SIG-M5 treated with dmso at 0.1 percent for 504 hours (cell line): Measurements from ENCODE around the gene LTBP3.

Experiments used
- DNase-seq: peaks from one replicate; lab custom pipeline; 2025; ENCODE audit not compliant: unreplicated experiment; lab: John Stamatoyannopoulos, UW

LTBP3 gene

GRCh38 chr11:65555693-65556231, 2.4 kb downstream of the LTBP3 start:
- no peak for DNase-seq

GRCh38 chr11:65554842-65555430, 3.2 kb downstream of the LTBP3 start:
- no peak for DNase-seq

GRCh38 chr11:65554057-65554818, 3.9 kb downstream of the LTBP3 start:
- no peak for DNase-seq

GRCh38 chr11:65553301-65554001, 4.7 kb downstream of the LTBP3 start:
- peak; percentile 26 for DNase-seq

DNA sequence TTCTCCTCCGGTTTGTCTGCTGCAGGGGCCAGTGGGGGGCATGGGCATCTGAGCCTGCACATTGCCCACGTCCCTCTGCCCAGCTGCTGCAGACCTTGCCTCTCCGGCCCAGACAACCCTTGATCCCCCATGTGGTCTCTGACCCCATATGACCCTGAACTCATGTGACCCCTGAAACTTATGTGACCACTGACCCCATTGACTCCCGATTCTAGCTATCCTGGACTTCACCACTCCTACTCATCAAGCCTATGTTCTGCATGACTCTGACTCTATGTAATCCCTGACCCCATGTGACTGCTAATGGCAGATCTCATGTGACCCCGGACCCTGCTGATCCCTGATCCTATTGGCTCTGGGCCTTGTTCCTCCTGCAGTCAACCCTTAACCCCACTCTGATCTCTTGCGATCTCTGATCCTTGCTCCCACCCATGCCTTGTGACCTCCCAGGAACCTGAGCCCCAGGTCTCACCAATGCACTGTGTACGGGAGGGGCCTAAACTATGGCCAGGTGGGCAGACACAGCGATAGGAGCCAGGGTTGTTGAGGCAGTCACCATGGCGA, 5.7 kb downstream of the LTBP3 start:
- DNase-seq, result no peak

- DNase-seq, result peak; percentile 60
These were observed 6.4 kb downstream of the LTBP3 start for GRCh38 chr11:65551572-65552387.

DNA sequence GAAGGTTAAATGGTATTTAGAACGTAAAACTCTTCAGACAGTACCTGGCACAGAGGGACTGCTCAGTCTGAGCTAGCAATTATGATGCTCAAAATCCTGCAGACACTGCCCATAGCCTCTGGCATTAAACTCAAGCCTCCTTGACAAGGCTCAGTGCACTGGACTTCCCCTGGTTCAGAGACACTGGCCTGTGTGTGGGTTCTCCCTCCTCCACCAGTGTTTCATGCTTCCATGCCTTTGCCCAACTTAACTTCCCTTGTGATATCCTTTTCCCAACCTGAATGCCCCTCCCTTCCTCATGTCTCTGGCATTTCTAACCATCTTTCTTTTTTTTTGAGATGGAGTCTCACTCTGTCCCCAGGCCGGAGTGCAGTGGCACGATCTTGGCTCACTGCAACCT, 9.1 kb downstream of the LTBP3 start:
- DNase-seq, result no peak

- no peak for DNase-seq
These were observed 9.8 kb downstream of the LTBP3 start for GRCh38 chr11:65548395-65548794.

DNA sequence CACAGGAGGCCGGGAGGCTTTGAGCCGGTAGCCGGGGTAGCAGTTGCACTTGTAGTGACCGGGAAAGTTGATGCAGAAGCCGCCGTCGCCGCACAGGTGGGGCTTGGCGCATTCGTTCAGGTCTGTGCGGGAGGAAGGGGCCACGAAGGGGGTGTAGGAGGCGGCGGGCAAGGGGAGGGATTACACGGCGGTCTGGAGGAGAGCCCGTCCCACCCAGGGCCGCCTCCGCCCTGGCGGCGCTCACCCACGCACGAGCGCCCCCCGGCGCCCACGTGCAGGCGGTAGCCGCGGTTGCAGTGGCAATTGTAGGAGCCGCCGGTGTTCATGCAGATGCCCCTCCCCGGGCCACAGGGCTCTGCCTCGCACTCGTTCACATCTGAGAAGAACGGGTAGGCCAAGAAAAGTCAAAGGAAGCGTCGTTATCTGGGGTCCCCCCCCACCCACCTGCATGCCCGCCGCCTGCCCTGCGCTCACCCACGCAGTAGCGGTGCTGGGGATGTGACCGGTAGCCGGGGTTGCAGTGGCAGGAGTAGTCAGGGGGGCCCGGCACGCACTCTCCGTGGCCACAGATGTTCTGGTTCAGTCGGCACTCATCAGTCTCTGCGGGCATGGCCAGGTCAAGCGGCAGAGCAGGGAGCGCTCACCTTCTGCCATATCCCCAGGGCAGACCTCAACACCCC, 10.6 kb downstream of the LTBP3 start:
- no peak for DNase-seq

- DNase-seq, result peak; percentile 78
These were observed 11.8 kb downstream of the LTBP3 start for GRCh38 chr11:65546217-65546958.

- DNase-seq, result no peak
These were observed 12.3 kb downstream of the LTBP3 start for GRCh38 chr11:65545853-65546216.

DNA sequence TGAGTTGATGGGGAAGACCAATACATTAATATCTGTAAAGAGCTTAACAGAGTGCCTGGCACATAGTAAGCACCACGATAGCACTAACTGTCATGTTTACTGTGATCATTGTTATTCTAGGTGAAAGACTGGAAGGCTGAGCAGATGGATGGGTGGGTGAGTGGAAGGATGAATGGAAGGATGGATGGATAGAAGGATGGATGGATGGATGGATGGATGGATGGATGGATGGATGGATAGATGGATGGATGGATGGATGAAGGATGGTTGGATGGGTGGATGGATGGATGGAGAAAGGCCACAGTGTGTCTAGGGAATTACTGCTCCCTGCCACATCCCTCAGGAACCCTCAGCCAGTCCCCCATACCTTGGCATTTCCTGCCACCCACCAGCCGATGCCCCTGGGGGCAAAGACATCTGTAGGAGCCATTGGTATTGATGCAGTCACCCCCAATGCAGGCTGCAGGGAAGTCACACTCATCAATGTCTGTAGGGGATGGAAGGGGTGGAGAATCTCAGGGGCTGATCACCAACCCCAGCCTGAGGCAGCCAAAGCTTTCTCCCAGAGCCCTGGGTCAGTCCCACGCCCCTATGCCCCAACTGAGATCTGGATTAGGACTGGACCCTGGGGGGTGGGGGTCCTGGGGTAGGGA, 15.3 kb downstream of the LTBP3 start:
- DNase-seq, result no peak

DNA sequence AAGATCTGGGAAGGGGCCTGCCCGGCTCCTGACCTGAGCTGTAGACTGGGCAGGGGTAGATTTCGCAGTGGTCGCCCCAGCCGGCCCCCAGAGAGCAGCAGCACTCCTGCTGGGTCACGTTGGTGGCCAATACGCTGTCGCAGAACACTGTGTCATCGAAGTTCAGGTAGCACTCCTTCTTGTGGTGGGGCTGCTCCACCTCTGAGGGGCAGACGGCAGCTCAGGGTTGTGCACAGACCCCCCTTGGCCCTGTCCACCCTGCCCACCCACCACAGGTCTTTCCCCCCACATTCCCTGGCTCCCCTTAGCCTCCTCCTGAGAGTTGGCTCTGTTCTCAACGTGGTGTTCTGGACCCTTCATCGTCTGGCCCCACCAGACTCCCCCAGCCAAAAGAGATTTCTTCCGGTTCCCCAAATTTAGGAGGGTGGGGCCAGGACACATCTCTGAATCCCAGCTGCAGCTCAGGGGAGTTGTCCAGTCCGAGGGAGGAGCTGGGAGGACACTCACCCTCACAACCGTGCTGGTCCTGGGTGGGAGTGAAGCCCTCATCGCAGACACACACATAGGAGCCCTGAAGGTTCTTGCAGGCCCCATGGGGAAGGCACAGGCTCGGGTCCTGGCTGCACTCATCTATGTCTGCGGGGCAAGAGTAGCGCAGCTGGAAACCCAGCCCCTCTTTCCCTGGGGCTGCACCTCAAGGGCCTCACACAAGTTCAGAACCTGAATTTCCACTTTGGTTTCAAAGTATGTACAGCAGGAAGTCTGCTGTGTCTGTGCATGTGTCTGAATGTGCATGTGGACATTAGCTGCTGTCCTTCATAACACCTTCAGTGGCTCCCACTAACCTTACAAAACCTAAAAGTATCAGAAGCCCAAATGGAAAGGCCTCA, 16.8 kb downstream of the LTBP3 start:
- peak; percentile 24 for DNase-seq

DNA sequence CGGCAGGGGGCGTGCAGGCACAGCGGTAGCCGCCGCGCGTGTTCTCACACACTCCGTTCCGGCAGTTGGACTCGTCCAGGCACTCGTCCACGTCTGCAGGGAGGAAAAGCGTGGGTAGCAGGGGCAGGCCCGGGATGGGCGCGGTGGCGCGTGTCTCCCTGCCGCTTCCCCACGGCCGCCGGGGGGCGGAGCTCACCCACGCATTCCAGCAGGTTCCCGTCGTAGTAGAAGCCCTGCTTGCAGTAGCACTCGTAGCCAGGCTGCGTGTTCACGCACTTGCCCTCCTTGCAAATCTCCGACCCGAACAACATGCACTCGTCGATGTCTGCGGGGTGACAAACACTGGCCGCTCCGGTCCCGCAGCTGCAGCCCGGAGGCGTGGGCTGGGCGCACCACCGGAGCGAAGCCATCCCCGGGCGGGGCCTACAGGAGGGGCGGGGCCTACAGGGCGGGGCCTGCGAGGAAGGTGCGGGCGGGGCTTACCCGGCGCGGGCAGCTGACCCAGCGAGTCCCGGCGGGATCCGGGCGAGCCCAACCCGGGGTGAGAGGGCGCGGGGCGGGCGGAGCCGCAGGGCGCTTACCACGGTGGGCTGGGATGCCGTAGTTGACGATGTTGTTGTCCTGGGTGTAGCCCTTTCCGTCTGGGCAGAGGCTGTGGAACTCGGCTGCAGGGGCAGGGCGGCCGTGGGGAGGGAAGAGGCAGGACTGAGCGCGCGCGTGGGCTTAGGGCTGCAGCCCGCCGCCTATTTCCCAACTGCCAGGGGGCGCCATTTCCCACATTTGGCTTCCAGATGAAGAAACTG, 17.7 kb downstream of the LTBP3 start:
- DNase-seq, result peak; percentile 85

DNA sequence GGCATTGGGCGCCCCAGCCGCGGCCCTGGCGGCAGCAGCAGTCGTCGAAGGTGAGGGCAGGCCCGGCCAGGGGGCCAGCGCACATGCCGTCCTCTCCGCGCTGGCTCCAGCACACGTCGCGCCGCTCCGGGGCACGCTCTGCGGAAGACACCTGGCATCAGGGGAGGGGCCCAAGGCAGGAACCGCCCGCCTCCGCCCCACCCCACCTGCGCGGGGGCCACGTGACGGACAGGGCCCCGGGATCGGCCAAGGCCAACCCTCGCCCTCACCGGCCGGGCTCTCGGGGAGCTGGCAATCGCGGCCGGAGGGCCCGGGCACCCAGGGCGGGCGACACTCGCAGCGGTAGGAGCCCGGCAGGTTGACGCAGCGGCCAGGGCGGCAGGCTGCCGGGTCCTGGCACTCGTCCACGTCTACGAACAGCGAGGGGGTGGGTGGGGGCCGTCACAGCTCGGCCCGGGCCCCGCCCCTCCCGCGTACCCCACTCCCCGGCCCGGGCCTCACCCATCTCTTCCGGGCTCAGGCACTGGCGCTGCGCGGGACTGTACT, 18.3 kb downstream of the LTBP3 start:
- DNase-seq, result no peak

GRCh38 chr11:65538915-65539743, 19.0 kb downstream of the LTBP3 start:
- DNase-seq, result no peak
